ENCODE results near the gene OR2T6.

DNA sequence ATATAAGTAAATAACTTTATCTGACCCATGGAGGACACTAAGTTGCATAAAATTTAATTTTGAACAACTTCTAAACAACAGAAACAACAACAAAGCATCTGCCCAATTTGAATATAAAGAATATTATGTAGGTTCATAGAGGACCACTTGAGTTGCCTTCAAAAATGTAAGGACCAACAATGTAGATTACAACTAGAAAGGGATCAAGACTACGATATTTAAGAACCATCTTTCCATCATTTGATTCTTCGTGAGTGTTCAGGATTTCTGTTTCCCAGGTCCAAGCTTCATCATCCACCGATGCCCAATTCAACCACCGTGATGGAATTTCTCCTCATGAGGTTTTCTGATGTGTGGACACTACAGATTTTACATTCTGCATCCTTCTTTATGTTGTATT, 27.1 kb upstream of the OR2T6 start, which contains the start of gene OR14C36:
- TF ChIP-seq CTCF (IDR thresholded peaks at IDR 0.05) (no peak), POLR2A (IDR thresholded peaks at IDR 0.05) (no peak)
